Heart left ventricle (tissue), 13 donors: ENCODE results near the gene BAX.

Source experiments
- POLR2A ChIP-seq, 2 donors: fragments of 450-650 bp; IDR thresholded peaks; one replicate each; pipeline ENCODE4 v1.6.1; 2017; ENCODE audit warnings: antibody characterized with exemption in 2 of 2, mild to moderate bottlenecking in 2 of 2, moderate library complexity in 2 of 2
- TF ChIP-seq, protein P1 (sequence below), 12 donors: fragments of 200-600 bp; sonication (generic) in 4 of 12; IDR thresholded peaks; one replicate each; pipeline versions ENCODE4 v1.5.0 to v1.8.0; 2018 to 2022; ENCODE audit warnings: antibody characterized with exemption in 12 of 12, mild to moderate bottlenecking in 5 of 12
- donor health status: ischemic (EF 13 %, LVEDD 7.1; RV severe dilation, severe dysfunction).
- donor health status: DM: no; HTN: yes; CAD: no.
- donor health status: DM: no; HTN: no; CAD: no.
- donor health status: ischemic (EF 25% LVEDD 6.9; RV normal size, moderate dysfunction).
- donor health status: ischemic (EF 25% LVEDD 5.7; RV mildly dilated, moderate dysfunction).
- donor health status: ischemic (EF 35%, LVEDD 5.7; RV mildly dilated, moderate dysfunction).
- donor health status: nonischemic (EF 11% LVEDD 7.7; RV severe dilation, severe dysfunction).
- donor health status: DM: yes; HTN: yes; CAD: no.
- donor health status: PGD.
- donor health status: ischemic (EF 29% LVEDD 5.4; RV normal size, mild dysfunction).
- donor health status: nonischemic (EF 23%, LVEDD 6.1; RV moderate dilation, normal function).

DNA sequence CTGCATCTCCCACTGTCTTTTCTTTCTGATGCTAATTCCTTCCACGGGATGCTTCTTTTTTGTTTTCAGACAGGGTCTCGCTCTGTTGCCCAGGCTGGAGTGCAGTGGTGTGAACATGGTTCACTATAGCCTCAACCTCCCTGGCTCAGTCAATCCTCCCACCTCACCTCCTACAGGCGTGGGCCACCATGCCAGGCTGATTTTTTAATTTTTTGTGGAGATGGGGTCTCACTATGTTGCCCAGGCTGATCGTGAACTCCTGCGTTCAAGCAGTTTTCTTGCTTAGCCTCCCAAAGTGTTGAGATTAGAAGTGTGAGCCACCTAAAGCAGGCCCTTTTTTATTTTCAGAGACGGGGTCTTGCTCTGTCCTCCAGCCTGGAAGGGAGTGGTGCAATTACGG, 33.6 kb downstream of the BAX start:
- TF ChIP-seq, protein P1, sequence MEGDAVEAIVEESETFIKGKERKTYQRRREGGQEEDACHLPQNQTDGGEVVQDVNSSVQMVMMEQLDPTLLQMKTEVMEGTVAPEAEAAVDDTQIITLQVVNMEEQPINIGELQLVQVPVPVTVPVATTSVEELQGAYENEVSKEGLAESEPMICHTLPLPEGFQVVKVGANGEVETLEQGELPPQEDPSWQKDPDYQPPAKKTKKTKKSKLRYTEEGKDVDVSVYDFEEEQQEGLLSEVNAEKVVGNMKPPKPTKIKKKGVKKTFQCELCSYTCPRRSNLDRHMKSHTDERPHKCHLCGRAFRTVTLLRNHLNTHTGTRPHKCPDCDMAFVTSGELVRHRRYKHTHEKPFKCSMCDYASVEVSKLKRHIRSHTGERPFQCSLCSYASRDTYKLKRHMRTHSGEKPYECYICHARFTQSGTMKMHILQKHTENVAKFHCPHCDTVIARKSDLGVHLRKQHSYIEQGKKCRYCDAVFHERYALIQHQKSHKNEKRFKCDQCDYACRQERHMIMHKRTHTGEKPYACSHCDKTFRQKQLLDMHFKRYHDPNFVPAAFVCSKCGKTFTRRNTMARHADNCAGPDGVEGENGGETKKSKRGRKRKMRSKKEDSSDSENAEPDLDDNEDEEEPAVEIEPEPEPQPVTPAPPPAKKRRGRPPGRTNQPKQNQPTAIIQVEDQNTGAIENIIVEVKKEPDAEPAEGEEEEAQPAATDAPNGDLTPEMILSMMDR (IDR thresholded peaks at IDR 0.05), result no peak
- no peak for TF ChIP-seq POLR2A (IDR thresholded peaks at IDR 0.05)
